H1 (cell line): ENCODE results near the gene VAT1L. TPM values are rescaled to one million over a fixed set of nuclear protein-coding genes. Genes with fewer than 3 reads are reported as not detected.

Source experiments
- CHD1 ChIP-seq: IDR thresholded peaks from 2 replicates; pipeline ENCODE4 v1.6.1; 2012; ENCODE audit warnings: low read depth, low read length, improper control_type of control experiment
- GABPA ChIP-seq: IDR thresholded peaks from 2 replicates; pipeline ENCODE4 v1.6.1; 2011; ENCODE audit warnings: mild to moderate bottlenecking, low read length, moderate library complexity, borderline replicate concordance; ENCODE audit not compliant: insufficient read depth
- HDAC6 ChIP-seq: IDR thresholded peaks from one replicate; pipeline ENCODE4 v1.7.1; 2012; ENCODE audit warnings: low read depth, mild to moderate bottlenecking, inconsistent platforms, low read length, moderate library complexity
- KDM4A ChIP-seq: IDR thresholded peaks from one replicate; pipeline ENCODE4 v1.7.1; 2012; ENCODE audit warnings: low read depth, mild to moderate bottlenecking, moderate library complexity, low read length, inconsistent platforms; ENCODE audit not compliant: severe bottlenecking
- SAP30 ChIP-seq: fragments of 300-600 bp; sonication (generic); IDR thresholded peaks from 2 replicates; pipeline ENCODE4 v1.7.1; 2012; ENCODE audit warnings: low read length, moderate library complexity, mild to moderate bottlenecking, inconsistent platforms; ENCODE audit not compliant: insufficient read depth, insufficient replicate concordance
- SIRT6 ChIP-seq: IDR thresholded peaks from one replicate; pipeline ENCODE4 v1.7.1; 2012; ENCODE audit warnings: low read length, inconsistent platforms
- polyA plus RNA-seq, 7 experiments: library from polyadenylated mRNA; depleted of rRNA in 3 of 7; stranded (reverse) in 5 of 7; unstranded in 2 of 7; fragments of >200 nt in 5 of 7; fragments of 200-250 nt in 2 of 7; gene quantifications; 1 replicate in 5 of 7; 2 replicates in 1 of 7; 4 replicates in 1 of 7; pipeline versions ENCODE4 v1.2.1 to v1.2.3, GENCODE V29; 2011 to 2013; ENCODE audit warnings: missing spikeins in 2 of 7, mixed read lengths in 2 of 7
- total RNA-seq: library from RNA; stranded (reverse); fragmentation: NEBNext Ultra II Directional; extraction: Animal tissue kit (Norgen Biotek cat#: 25700); gene quantifications from 2 replicates; pipeline ENCODE4 v1.2.1, GENCODE V29; 2021

The VAT1L gene
- total and polyA plus RNA-seq, 2 of the 8 experiments (the other 6 are each of a cell fraction or from before 2014, with no cell fraction given), result 46.3 to 48.2 TPM

DNA sequence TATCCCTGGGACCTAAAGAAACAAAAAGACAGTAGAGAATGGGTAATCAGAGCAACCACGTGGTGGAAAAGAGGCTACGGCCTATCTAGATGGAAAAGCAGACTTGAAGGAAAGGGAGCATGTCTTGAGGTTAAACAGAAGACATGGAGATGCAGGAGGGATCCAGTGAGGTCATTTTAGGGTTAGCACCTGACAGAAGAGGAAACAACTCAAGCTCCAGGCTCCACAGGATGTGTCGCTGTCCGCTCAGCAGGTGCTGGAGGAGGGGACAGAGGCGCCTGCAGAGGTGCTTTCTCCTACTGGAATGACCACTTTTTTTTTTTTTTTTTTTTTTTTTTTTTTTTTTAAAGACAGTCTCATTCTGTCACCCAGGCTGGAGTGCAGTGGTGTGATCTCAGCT is 186.5 kb downstream of the VAT1L start (continued):
- no peak for TF ChIP-seq KDM4A
- TF ChIP-seq SAP30, result peak; percentile 49
- no peak for TF ChIP-seq CHD1
- no peak for TF ChIP-seq HDAC6
- TF ChIP-seq GABPA, result no peak
- no peak for TF ChIP-seq SIRT6
- TF ChIP-seq, all 59 proteins: peak for 3
